D721Med (cell line): ENCODE data around the gene FUT7.

Experiments used
- DNase-seq: peaks from one replicate; pipeline ENCODE4 v3.0.0; 2011; ENCODE audit warnings: low spot score; ENCODE audit not compliant: insufficient read length
- FAIRE-seq: peaks from 2 replicates; lab custom pipeline; 2011; peaks lifted over from hg19 to GRCh38; lab: Jason Lieb, UNC
- CTCF ChIP-seq: IDR thresholded peaks from 2 replicates; pipeline ENCODE4 v1.5.1; 2012; ENCODE audit warnings: mild to moderate bottlenecking, control low read depth; ENCODE audit not compliant: insufficient read depth; ENCODE audit errors: missing control alignments

The FUT7 gene

GRCh38 chr9:137014776-137015539 lies 16.9 kb downstream of the FUT7 start:
- no peak for TF ChIP-seq CTCF
- DNase-seq (no peak), FAIRE-seq (no peak)

- FAIRE-seq (no peak), DNase-seq (no peak)
- TF ChIP-seq CTCF = no peak
Measured at GRCh38 chr9:137014166-137014565, 17.7 kb downstream of the FUT7 start.

GRCh38 chr9:137013571-137013940 lies 18.3 kb downstream of the FUT7 start:
- TF ChIP-seq CTCF = no peak
- DNase-seq (no peak), FAIRE-seq (no peak)

- FAIRE-seq (no peak), DNase-seq (no peak)
- TF ChIP-seq CTCF = no peak
Measured at GRCh38 chr9:137012694-137013570, 19.0 kb downstream of the FUT7 start.

GRCh38 chr9:137011907-137012675 lies 19.8 kb downstream of the FUT7 start:
- FAIRE-seq = no peak
- no peak for DNase-seq
- no peak for TF ChIP-seq CTCF

GRCh38 chr9:137011156-137011555 lies 20.7 kb downstream of the FUT7 start:
- TF ChIP-seq CTCF = no peak
- DNase-seq (no peak), FAIRE-seq (no peak)
